Activated CD4-positive, CD25-positive, alpha-beta regulatory T cell (primary cell): Measurements from ENCODE around the gene TCP11L1.
"Not testable (repeated sequence)": the region's sequence is repeated elsewhere in the genome, so short reads cannot be mapped to it uniquely, and the experiment has no call there.

Experiments
- DNase-seq, 4 experiments: peaks; one replicate each; lab custom pipeline; 2025; lab: John Stamatoyannopoulos, UW

TCP11L1 gene

GRCh38 chr11:33065445-33066178, 26.2 kb downstream of the TCP11L1 start:
- peak; percentile 13 to 55 (median 53) for DNase-seq

GRCh38 chr11:33067294-33067693, 27.9 kb downstream of the TCP11L1 start:
- DNase-seq: no peak

- no peak for DNase-seq
Observed at GRCh38 chr11:33068611-33069340, 29.4 kb downstream of the TCP11L1 start.

GRCh38 chr11:33072465-33072864, 33.1 kb downstream of the TCP11L1 start:
- DNase-seq: no peak

- DNase-seq: no peak
Observed at GRCh38 chr11:33083918-33084317, 44.5 kb downstream of the TCP11L1 start.

GRCh38 chr11:33086017-33086416, 46.6 kb downstream of the TCP11L1 start:
- DNase-seq: no peak

GRCh38 chr11:33089776-33090175, 50.4 kb downstream of the TCP11L1 start:
- no peak for DNase-seq

- DNase-seq: no peak
Observed at GRCh38 chr11:33094157-33094556, 54.8 kb downstream of the TCP11L1 start.

GRCh38 chr11:33103836-33104235, 64.5 kb downstream of the TCP11L1 start:
- DNase-seq: no peak

- no peak for DNase-seq
Observed at GRCh38 chr11:33109294-33109895, 70.0 kb downstream of the TCP11L1 start.

GRCh38 chr11:33110083-33110482, 70.7 kb downstream of the TCP11L1 start:
- DNase-seq: no peak

- DNase-seq: no peak
Observed at GRCh38 chr11:33116535-33116934, 77.2 kb downstream of the TCP11L1 start.

- DNase-seq: not testable (repeated sequence)
Observed at GRCh38 chr11:33122696-33123095, 83.3 kb downstream of the TCP11L1 start.
